Aorta (tissue), 5 donors: ENCODE data around the gene CCDC152. TPM values are rescaled to one million over a fixed set of nuclear protein-coding genes. Genes with fewer than 3 reads are reported as not detected.

Experiments
- ATAC-seq: fragments of 200-7000 bp; cut with Tn5 transposase; one replicate; pipeline ENCODE4 v1.9.1; 2022; ENCODE audit warnings: moderate library complexity; ENCODE audit not compliant: low FRiP score
- DNase-seq, 2 donors: peaks; one replicate each; pipeline ENCODE4 v3.0.0-alpha.2; 2020
- H3K27ac ChIP-seq, 2 donors: one replicate each; pipeline ENCODE4 v1.5.1; 2013; ENCODE audit warnings: low read length in 2 of 2, mild to moderate bottlenecking in 2 of 2, moderate library complexity in 2 of 2, control low read depth in 1 of 2, inconsistent platforms in 1 of 2, low read depth in 1 of 2
- H3K27me3 ChIP-seq, 2 donors: one replicate each; pipeline ENCODE4 v1.6.1; 2013; ENCODE audit warnings: control low read depth in 1 of 2, low read length in 1 of 2, mild to moderate bottlenecking in 1 of 2, moderate library complexity in 1 of 2; ENCODE audit not compliant: insufficient read depth in 2 of 2, control insufficient read depth in 1 of 2
- H3K36me3 ChIP-seq, 2 donors: one replicate each; pipeline ENCODE4 v1.6.1; 2013; ENCODE audit warnings: control low read depth in 1 of 2, low read length in 1 of 2, mild to moderate bottlenecking in 1 of 2; ENCODE audit not compliant: insufficient read depth in 2 of 2, control insufficient read depth in 1 of 2
- H3K4me1 ChIP-seq, 2 donors: one replicate each; pipeline ENCODE4 v1.6.1; 2013; ENCODE audit warnings: low read length in 2 of 2, control low read depth in 1 of 2, mild to moderate bottlenecking in 1 of 2, moderate library complexity in 1 of 2; ENCODE audit not compliant: insufficient read depth in 2 of 2, control insufficient read depth in 1 of 2
- H3K4me3 ChIP-seq, 2 donors: one replicate each; pipeline ENCODE4 v1.5.1; 2013; ENCODE audit warnings: low read length in 2 of 2, control low read depth in 1 of 2, mild to moderate bottlenecking in 1 of 2
- H3K9me3 ChIP-seq: one replicate; pipeline ENCODE4 v1.6.1; 2013; ENCODE audit warnings: mild to moderate bottlenecking, low read length; ENCODE audit not compliant: control insufficient read depth
- WGBS, 2 donors: extraction: QIAGEN DNeasy Blood & Tissue Kit; methylation state at CpG; one replicate each; pipeline ENCODE4 v1.1.7; 2013; 5-methylcytosine and 5-hydroxymethylcytosine counted together
- intact Hi-C, 2 donors: fragments of 100-400 bp; cut with DNase I; formaldehyde crosslinking; loops; one replicate each; pipeline versions ENCODE4 v1.14.2 to v1.15.0; 2022
- polyA plus RNA-seq, 2 donors: library from polyadenylated mRNA; stranded (reverse); fragments of 200-250 nt; gene quantifications; one replicate each; pipeline ENCODE4 v1.2.3, GENCODE V29; 2013
- total RNA-seq, 2 donors: library from RNA; stranded (reverse); fragmentation: NEBNext Ultra II Directional; extraction: Animal tissue kit (Norgen Biotek cat#: 25700); gene quantifications; one replicate each; pipeline ENCODE4 v1.2.1, GENCODE V29; 2021
- donor health status: healthy with polysubstance abuse.
- donor health status: Bipolar disorder and iron deficiency.
- donor health status: DM: no; HTN: no; CAD: no.
- donor health status: DM: no; HTN: no; CAD: no.
- donor health status: DM: yes; HTN: yes; CAD: no.

CCDC152 gene
- total and polyA plus RNA-seq, 4 donors: 0.78 to 3.5 (median 1.5) TPM

DNA sequence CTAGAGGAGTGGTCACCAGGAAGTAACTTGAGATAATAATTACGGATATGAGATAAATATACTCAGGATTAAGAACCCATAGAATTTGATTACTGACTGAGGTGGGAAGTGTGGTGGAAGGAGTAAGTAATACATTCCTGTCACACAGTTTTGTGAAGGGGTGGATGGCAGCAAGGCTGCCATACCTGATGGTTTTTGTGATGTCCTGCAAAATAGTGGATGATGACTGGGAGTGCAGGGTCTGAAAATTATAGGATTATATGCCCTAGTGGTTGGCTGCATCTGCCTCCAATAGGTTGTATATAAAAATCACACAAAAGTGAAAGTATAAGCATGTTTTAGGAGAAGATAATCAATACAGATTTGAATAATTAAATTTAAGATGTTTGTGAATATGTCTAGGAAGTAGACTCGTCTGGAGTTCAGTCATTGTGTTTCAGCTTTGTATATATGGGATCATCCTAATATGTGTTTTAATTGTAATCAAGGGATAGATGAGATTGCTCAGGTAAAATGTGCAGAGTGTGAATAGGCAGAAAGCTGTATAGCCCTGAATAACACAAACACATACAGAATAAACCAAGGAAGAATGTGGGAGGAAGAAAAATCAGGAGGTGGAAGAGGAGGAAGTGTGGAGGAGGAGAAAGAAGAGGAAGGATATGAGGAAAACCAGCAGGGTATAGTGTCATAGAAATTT is 49.5 kb downstream of the CCDC152 start:
- H3K4me3 ChIP-seq: no peak overlapping the region
- H3K9me3 ChIP-seq: no peaks in the 10 kb centered on the region
- H3K4me1 ChIP-seq: no peaks in the 10 kb centered on the region
- H3K36me3 ChIP-seq: no peaks in the 10 kb centered on the region
- DNase-seq (no peak), ATAC-seq (no peak)
- intact Hi-C loops: no loop called here
- WGBS, 2 donors: 78 to 84% methylated on average over 2 of the region's 2 CpGs
- no peaks in the 10 kb centered on the region for H3K27me3 ChIP-seq
- no peak overlapping the region for H3K27ac ChIP-seq

DNA sequence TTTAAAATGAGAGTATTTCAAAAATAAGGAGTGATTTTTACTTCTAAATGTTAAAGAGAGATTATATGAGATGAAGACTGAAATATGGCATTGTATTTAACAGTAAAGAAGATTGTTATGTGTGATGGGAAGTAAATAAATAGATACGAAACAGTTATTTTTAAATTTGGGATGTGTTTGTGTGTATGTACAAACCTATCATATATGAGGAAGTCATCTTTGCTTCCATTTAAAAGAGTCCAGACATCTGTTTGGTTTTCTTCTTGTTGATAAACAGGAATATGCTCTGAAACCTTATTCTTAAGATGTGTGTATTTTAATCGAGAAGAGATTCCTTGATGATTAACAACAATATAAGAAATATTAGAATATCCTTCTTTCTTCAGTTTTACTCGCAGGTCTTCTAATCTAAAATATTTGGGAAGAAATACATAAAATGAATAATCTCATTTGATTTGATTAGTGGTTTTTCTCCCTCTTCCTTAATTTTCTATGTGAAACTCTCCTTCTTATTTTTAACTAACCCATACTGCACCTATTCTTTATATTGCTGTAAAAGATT is 50.2 kb downstream of the CCDC152 start:
- Histone ChIP-seq H3K4me3 (no peak overlapping the region), H3K27ac (no peak overlapping the region), H3K27me3 (no peaks in the 10 kb centered on the region), H3K36me3 (no peaks in the 10 kb centered on the region), H3K9me3 (no peaks in the 10 kb centered on the region), H3K4me1 (no peaks in the 10 kb centered on the region)
- ATAC-seq (no peak), DNase-seq (no peak)
- intact Hi-C loops: no loop called here
- 94 to 95% methylated on average over 3 of the region's 3 CpGs for WGBS, 2 donors

DNA sequence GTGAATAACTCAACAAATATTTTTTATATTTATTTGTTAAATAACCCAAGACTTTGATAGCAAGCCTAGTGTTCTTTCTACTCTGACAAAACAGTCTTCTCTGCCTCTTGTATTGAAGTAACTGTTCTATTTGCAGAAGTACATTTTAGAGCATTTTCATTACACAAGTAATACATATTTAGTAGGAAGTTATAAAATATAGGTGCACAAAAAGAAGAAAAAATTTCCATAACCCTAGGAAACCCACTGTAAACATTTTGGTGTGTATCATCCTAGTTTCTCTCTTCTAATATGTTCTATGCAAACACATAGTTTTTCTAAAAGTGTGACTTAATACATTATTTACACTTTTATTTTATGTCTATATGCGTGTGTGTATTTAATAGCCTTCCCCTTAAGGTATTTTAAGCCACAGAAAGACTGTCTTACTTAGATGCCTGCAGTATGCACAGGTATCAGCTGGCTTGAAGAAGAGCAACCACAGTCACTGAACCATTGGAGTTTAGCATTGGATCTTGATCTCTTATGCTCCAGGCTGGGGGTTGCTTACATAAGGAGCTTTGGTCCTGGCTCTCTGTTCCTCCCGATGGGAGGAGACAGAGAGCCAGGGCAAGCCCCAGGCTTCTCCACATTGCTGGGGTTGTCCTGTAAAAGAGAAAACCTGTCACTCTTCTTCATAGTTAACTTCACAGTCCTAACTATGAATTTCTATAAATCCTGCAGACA is 51.3 kb downstream of the CCDC152 start:
- whole genome bisulfite sequencing, 2 donors: 60 to 76% methylated on average over 2 of the region's 2 CpGs
- Histone ChIP-seq H3K27me3 (no peaks in the 10 kb centered on the region), H3K27ac (no peak overlapping the region), H3K36me3 (no peaks in the 10 kb centered on the region), H3K4me3 (no peak overlapping the region), H3K4me1 (no peaks in the 10 kb centered on the region), H3K9me3 (no peaks in the 10 kb centered on the region)
- ATAC-seq: no peak
- intact Hi-C loops: no loop called here
- no peak for DNase-seq

GRCh38 chr5:42808888-42809611 is 52.4 kb downstream of the CCDC152 start:
- no peak overlapping the region for H3K4me3 ChIP-seq
- no peaks in the 10 kb centered on the region for H3K27me3 ChIP-seq
- intact Hi-C loops: no loop called here
- no peaks in the 10 kb centered on the region for H3K36me3 ChIP-seq
- H3K9me3 ChIP-seq: no peaks in the 10 kb centered on the region
- ATAC-seq (no peak), DNase-seq (no peak)
- no peaks in the 10 kb centered on the region for H3K4me1 ChIP-seq
- 83 to 94% methylated on average over 4 of the region's 4 CpGs for WGBS, 2 donors
- H3K27ac ChIP-seq: no peak overlapping the region

- Histone ChIP-seq H3K36me3 (no peaks in the 10 kb centered on the region), H3K4me1 (no peaks in the 10 kb centered on the region), H3K27me3 (no peaks in the 10 kb centered on the region), H3K4me3 (peak overlapping the region; percentile 34), H3K27ac (no peak overlapping the region), H3K9me3 (no peaks in the 10 kb centered on the region)
- intact Hi-C loops: no loop called here
- ATAC-seq: peak; percentile 26
- DNase-seq: no peak
- 91 to 94% methylated on average over 3 of the region's 3 CpGs for WGBS, 2 donors
These were observed 54.4 kb downstream of the CCDC152 start for GRCh38 chr5:42810834-42811590.

DNA sequence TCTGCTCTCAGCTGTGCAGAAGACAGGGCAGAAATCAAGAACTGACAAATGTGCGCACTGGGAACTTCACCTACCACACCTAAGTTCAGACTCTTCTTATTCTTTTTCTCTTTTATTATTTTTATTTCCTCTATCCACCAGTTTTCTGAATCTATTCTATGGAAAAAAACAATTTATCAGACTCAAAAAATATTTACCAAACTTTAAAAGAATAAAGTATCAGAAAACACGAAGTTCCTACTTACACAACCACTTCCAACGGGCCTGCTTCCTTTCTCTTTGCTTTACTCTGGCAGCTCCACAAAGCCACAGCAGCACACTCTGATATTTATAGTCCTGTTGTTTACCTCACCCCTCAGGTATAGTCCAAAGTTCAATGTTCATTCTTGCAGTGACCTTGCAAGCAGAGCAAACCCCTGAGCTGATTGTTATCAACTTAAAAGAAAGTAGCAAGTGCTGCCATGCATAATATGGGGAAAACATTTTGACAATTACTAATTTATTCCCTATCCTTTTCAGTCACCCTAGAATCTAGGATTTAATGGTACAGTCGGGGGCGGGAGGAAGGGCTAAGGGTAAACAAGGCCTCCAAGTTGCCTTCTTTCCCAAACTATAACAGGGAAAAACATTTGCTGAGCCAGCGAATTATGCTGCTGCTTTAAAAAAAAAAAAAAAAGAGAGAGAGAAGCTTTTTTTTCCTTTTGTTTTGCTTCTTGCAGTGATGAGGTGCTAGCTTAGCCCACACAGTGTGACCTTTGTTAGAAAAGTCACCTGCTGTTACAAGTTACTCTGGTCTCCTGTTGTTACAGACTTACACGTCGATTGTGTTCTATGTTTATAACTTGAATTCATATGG is 55.2 kb downstream of the CCDC152 start, which contains the start of gene SELENOP:
Gene SELENOP (minus strand): TSS at position 302 of the 856 bp plus-strand sequence. CDS start 3,539 bp downstream, outside the sequence.
- ATAC-seq (peak; percentile 92), DNase-seq (peak in 1 of 2 donors; percentile 61)
- Histone ChIP-seq H3K9me3 (no peaks in the 10 kb centered on the region), H3K27me3 (no peaks in the 10 kb centered on the region), H3K36me3 (no peaks in the 10 kb centered on the region), H3K4me1 (no peaks in the 10 kb centered on the region), H3K4me3 (peak within 1 kb of the TSS; percentile 34), H3K27ac (no peak within 1 kb of the TSS)
- intact Hi-C loops: no loop called here
- 42 to 51% methylated on average over 8 of the region's 8 CpGs for WGBS, 2 donors

- Histone ChIP-seq H3K27me3 (no peaks in the 10 kb centered on the region), H3K36me3 (no peaks in the 10 kb centered on the region), H3K4me3 (no peak overlapping the region), H3K27ac (no peak overlapping the region), H3K4me1 (no peaks in the 10 kb centered on the region), H3K9me3 (no peaks in the 10 kb centered on the region)
- ATAC-seq: no peak
- 85 to 86% methylated on average over 2 of the region's 2 CpGs for WGBS, 2 donors
- no peak for DNase-seq
- intact Hi-C loops: no loop called here
These were observed 56.0 kb downstream of the CCDC152 start for GRCh38 chr5:42812620-42813019.
